ENCODE results near the gene TMEM271. TPM values are rescaled to one million over a fixed set of nuclear protein-coding genes. Genes with fewer than 3 reads are reported as not detected.

Gene TMEM271
- polyA plus RNA-seq, 1 donor from 2014 or later = 16.0 TPM

- Histone ChIP-seq H3K27ac (ENCODE audit: low read length) (no peak overlapping the region), H3K4me2 (ENCODE audit: low read length) (no peak overlapping the region)
Observed at GRCh38 chr4:566508-567295, 9.4 kb downstream of the TMEM271 start.

GRCh38 chr4:566035-566434 lies 10.1 kb downstream of the TMEM271 start:
- H3K79me2 ChIP-seq (replicated peaks; ENCODE audit: insufficient read depth, low read length) = no peaks in the 10 kb centered on the region
- no peak overlapping the region for H3K4me3 ChIP-seq (ENCODE audit: low read length)
- no peak overlapping the region for H3K4me2 ChIP-seq (ENCODE audit: low read length)
- H3K9ac ChIP-seq (ENCODE audit: low read length) = no peak overlapping the region
- H3F3A ChIP-seq (ENCODE audit: insufficient read depth, low read length, poor library complexity, severe bottlenecking) = no peaks in the 10 kb centered on the region
- no peaks in the 10 kb centered on the region for H3K36me3 ChIP-seq (ENCODE audit: insufficient read depth, low read length)
- no peaks in the 10 kb centered on the region for H3K9me3 ChIP-seq (ENCODE audit: low read length)
- no peak overlapping the region for H2AFZ ChIP-seq (ENCODE audit: low read depth, low read length)
- no peaks in the 10 kb centered on the region for H3K9me2 ChIP-seq (ENCODE audit: insufficient read depth, low read length)
- no peaks in the 10 kb centered on the region for H3K27me3 ChIP-seq (ENCODE audit: insufficient read depth, low read depth, low read length)
- no peaks in the 10 kb centered on the region for H4K20me1 ChIP-seq (ENCODE audit: insufficient read depth)
- H3K27ac ChIP-seq (ENCODE audit: low read length) = no peak overlapping the region
- TF ChIP-seq MXI1 (conservative IDR thresholded peaks at IDR 0.05; ENCODE audit: poor library complexity, severe bottlenecking) (no peak), RAD21 (conservative IDR thresholded peaks at IDR 0.05) (no peak), EP300 (conservative IDR thresholded peaks at IDR 0.05; ENCODE audit: poor library complexity, severe bottlenecking) (no peak), EZH2 (IDR thresholded peaks at IDR 0.05; ENCODE audit: borderline replicate concordance, insufficient read depth, low read length, poor library complexity, severe bottlenecking) (no peak), POLR2AphosphoS5 (IDR thresholded peaks at IDR 0.05) (no peak)
- TF ChIP-seq, protein P1, sequence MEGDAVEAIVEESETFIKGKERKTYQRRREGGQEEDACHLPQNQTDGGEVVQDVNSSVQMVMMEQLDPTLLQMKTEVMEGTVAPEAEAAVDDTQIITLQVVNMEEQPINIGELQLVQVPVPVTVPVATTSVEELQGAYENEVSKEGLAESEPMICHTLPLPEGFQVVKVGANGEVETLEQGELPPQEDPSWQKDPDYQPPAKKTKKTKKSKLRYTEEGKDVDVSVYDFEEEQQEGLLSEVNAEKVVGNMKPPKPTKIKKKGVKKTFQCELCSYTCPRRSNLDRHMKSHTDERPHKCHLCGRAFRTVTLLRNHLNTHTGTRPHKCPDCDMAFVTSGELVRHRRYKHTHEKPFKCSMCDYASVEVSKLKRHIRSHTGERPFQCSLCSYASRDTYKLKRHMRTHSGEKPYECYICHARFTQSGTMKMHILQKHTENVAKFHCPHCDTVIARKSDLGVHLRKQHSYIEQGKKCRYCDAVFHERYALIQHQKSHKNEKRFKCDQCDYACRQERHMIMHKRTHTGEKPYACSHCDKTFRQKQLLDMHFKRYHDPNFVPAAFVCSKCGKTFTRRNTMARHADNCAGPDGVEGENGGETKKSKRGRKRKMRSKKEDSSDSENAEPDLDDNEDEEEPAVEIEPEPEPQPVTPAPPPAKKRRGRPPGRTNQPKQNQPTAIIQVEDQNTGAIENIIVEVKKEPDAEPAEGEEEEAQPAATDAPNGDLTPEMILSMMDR (IDR thresholded peaks at IDR 0.05; ENCODE audit: poor library complexity, severe bottlenecking) = no peak

More at GRCh38 chr4:566508-567295, 9.4 kb downstream of the TMEM271 start:
- Histone ChIP-seq H3K79me2 (replicated peaks; ENCODE audit: insufficient read depth, low read length) (no peaks in the 10 kb centered on the region), H3F3A (ENCODE audit: insufficient read depth, low read length, poor library complexity, severe bottlenecking) (no peaks in the 10 kb centered on the region), H3K36me3 (ENCODE audit: insufficient read depth, low read length) (no peaks in the 10 kb centered on the region), H3K9me2 (ENCODE audit: insufficient read depth, low read length) (no peaks in the 10 kb centered on the region), H2AFZ (ENCODE audit: low read depth, low read length) (no peak overlapping the region), H3K9me3 (ENCODE audit: low read length) (peaks cover under 1% of the 10 kb centered on the region), H3K27me3 (ENCODE audit: insufficient read depth, low read depth, low read length) (peaks cover 6% of the 10 kb centered on the region), H3K9ac (ENCODE audit: low read length) (no peak overlapping the region), H4K20me1 (ENCODE audit: insufficient read depth) (no peaks in the 10 kb centered on the region), H3K4me3 (ENCODE audit: low read length) (no peak overlapping the region)
- TF ChIP-seq, protein P1 (IDR thresholded peaks at IDR 0.05; ENCODE audit: poor library complexity, severe bottlenecking) = no peak
- TF ChIP-seq TAF1 (IDR thresholded peaks at IDR 0.05; ENCODE audit: low read depth) (no peak), REST (IDR thresholded peaks at IDR 0.05; ENCODE audit: borderline replicate concordance) (no peak), POLR2AphosphoS5 (IDR thresholded peaks at IDR 0.05) (no peak), SMC3 (conservative IDR thresholded peaks at IDR 0.05; ENCODE audit: poor library complexity) (no peak), EZH2 (IDR thresholded peaks at IDR 0.05; ENCODE audit: borderline replicate concordance, insufficient read depth, low read length, poor library complexity, severe bottlenecking) (no peak), MXI1 (conservative IDR thresholded peaks at IDR 0.05; ENCODE audit: poor library complexity, severe bottlenecking) (no peak), RAD21 (conservative IDR thresholded peaks at IDR 0.05) (no peak), EP300 (conservative IDR thresholded peaks at IDR 0.05; ENCODE audit: poor library complexity, severe bottlenecking) (no peak)

All from neural cell (in vitro differentiated cells).